Natural killer cell (primary cell): ENCODE measurements around the gene CDKN2AIPNL. TPM values are rescaled to one million over a fixed set of nuclear protein-coding genes. Genes with fewer than 3 reads are reported as not detected.
"Not testable (repeated sequence)": the region's sequence is repeated elsewhere in the genome, so short reads cannot be mapped to it uniquely, and the experiment has no call there.

Experiments used
- ATAC-seq, 3 donors: fragments of 150-1000 bp in 2 of 3; fragments of 200-7000 bp in 1 of 3; cut with Tn5 transposase; 1 replicate in 1 of 3; 2 replicates in 2 of 3; pipeline ENCODE4 v1.10.0; 2021; ENCODE audit warnings: mild to moderate bottlenecking in 2 of 3, moderate library complexity in 2 of 3
- DNase-seq, 2 donors: peaks; one replicate each; pipeline versions ENCODE4 v3.0.0 to v3.0.0-alpha.2; 2013 to 2021; ENCODE audit warnings: mixed read lengths in 1 of 2
- H3K27ac ChIP-seq: one replicate; pipeline ENCODE4 v1.5.1; 2013; ENCODE audit warnings: mild to moderate bottlenecking, low read length
- H3K27me3 ChIP-seq: one replicate; pipeline ENCODE4 v1.6.1; 2013; ENCODE audit warnings: low read length; ENCODE audit not compliant: control insufficient read depth, insufficient read depth
- H3K36me3 ChIP-seq: one replicate; pipeline ENCODE4 v1.6.1; 2013; ENCODE audit warnings: low read length; ENCODE audit not compliant: control insufficient read depth, insufficient read depth
- H3K4me1 ChIP-seq: one replicate; pipeline ENCODE4 v1.6.1; 2013; ENCODE audit warnings: low read length; ENCODE audit not compliant: control insufficient read depth, insufficient read depth
- H3K4me3 ChIP-seq: one replicate; pipeline ENCODE4 v1.5.1; 2013; ENCODE audit warnings: low read length
- H3K9me3 ChIP-seq: one replicate; pipeline ENCODE4 v1.6.1; 2013; ENCODE audit warnings: low read length; ENCODE audit not compliant: control insufficient read depth, insufficient read depth
- H3K27ac Mint-ChIP-seq, 2 donors: one replicate each; pipeline ENCODE4 v1.8.0; 2022; ENCODE audit warnings: mild to moderate bottlenecking in 2 of 2, mixed read lengths in 2 of 2, moderate library complexity in 1 of 2
- H3K27me3 Mint-ChIP-seq, 2 donors: one replicate each; pipeline ENCODE4 v1.8.0; 2022; ENCODE audit warnings: low read depth in 2 of 2, mixed read lengths in 2 of 2
- H3K36me3 Mint-ChIP-seq: one replicate; pipeline ENCODE4 v1.8.0; 2022; ENCODE audit warnings: mixed read lengths
- H3K4me1 Mint-ChIP-seq, 2 donors: one replicate each; pipeline ENCODE4 v1.8.0; 2022; ENCODE audit warnings: mixed read lengths in 2 of 2
- H3K4me3 Mint-ChIP-seq: one replicate; pipeline ENCODE4 v1.8.0; 2022; ENCODE audit warnings: mild to moderate bottlenecking, moderate library complexity, mixed read lengths
- H3K9me3 Mint-ChIP-seq, 2 donors: one replicate each; pipeline ENCODE4 v1.8.0; 2022; ENCODE audit warnings: mixed read lengths in 2 of 2
- WGBS: methylation state at CpG from one replicate; pipeline ENCODE4 v1.1.7; 2013; ENCODE audit warnings: missing lambda C conversion rate; ENCODE audit not compliant: insufficient coverage; 5-methylcytosine and 5-hydroxymethylcytosine counted together
- intact Hi-C: fragments of 100-400 bp; cut with micrococcal nuclease; formaldehyde crosslinking; loops from one replicate; pipeline ENCODE4 v1.14.2; 2022
- total RNA-seq, 4 donors: library from RNA; stranded (reverse); fragments of 120-200 nt in 1 of 4; gene quantifications; one replicate each; pipeline versions ENCODE4 v1.2.3 to v1.2.4, GENCODE V29; 2013 to 2022
- TF ChIP-seq, protein P1 (sequence below): fragments of 200-600 bp; IDR thresholded peaks from one replicate; pipeline ENCODE4 v1.8.0; 2022; ENCODE audit warnings: antibody characterized with exemption

CDKN2AIPNL gene
- total RNA-seq, 3 donors from 2014 or later (not counting 1 experiment from before 2014, with no cell fraction given): 12.3 to 15.5 (median 13.4) TPM

DNA sequence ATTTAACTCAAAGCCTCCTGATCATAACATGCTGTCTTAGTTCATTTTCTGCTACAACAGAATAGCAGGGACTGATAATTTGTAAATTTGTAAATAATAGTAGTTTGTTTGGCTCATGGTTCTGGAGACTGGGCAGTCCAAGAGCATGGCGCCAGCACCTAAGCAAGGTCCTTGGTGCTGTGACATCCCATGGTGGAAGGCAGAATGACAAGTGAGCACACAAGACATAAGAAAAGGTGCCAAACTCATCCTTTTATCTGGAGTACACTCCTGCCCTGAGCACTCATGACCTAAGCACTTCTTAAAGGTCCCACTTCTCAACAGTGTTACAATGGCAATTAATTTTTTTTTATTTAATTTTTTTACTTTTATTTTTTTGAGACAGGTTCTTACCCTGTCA, 24.2 kb downstream of the CDKN2AIPNL start:
- Mint-ChIP-seq H3K36me3 (peaks cover 12% of the 10 kb centered on the region), H3K4me3 (no peak overlapping the region), H3K4me1 (peaks cover 10 to 15% of the 10 kb centered on the region in 2 donors), H3K27ac (peak overlapping the region in 1 of 2 donors; percentile 64), H3K9me3 (no peaks in the 10 kb centered on the region), H3K27me3 (no peaks in the 10 kb centered on the region)
- Histone ChIP-seq H3K9me3 (no peaks in the 10 kb centered on the region), H3K36me3 (peaks cover 71% of the 10 kb centered on the region), H3K27ac (no peak overlapping the region), H3K4me3 (no peak overlapping the region), H3K4me1 (no peaks in the 10 kb centered on the region), H3K27me3 (no peaks in the 10 kb centered on the region)
- intact Hi-C loops: no loop called here
- ATAC-seq (peak in 1 of 3 donors; percentile 32), DNase-seq (no peak)
- TF ChIP-seq, protein P1, sequence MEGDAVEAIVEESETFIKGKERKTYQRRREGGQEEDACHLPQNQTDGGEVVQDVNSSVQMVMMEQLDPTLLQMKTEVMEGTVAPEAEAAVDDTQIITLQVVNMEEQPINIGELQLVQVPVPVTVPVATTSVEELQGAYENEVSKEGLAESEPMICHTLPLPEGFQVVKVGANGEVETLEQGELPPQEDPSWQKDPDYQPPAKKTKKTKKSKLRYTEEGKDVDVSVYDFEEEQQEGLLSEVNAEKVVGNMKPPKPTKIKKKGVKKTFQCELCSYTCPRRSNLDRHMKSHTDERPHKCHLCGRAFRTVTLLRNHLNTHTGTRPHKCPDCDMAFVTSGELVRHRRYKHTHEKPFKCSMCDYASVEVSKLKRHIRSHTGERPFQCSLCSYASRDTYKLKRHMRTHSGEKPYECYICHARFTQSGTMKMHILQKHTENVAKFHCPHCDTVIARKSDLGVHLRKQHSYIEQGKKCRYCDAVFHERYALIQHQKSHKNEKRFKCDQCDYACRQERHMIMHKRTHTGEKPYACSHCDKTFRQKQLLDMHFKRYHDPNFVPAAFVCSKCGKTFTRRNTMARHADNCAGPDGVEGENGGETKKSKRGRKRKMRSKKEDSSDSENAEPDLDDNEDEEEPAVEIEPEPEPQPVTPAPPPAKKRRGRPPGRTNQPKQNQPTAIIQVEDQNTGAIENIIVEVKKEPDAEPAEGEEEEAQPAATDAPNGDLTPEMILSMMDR: no peak
- 100% methylated on average over 1 of the region's 1 CpG for WGBS

DNA sequence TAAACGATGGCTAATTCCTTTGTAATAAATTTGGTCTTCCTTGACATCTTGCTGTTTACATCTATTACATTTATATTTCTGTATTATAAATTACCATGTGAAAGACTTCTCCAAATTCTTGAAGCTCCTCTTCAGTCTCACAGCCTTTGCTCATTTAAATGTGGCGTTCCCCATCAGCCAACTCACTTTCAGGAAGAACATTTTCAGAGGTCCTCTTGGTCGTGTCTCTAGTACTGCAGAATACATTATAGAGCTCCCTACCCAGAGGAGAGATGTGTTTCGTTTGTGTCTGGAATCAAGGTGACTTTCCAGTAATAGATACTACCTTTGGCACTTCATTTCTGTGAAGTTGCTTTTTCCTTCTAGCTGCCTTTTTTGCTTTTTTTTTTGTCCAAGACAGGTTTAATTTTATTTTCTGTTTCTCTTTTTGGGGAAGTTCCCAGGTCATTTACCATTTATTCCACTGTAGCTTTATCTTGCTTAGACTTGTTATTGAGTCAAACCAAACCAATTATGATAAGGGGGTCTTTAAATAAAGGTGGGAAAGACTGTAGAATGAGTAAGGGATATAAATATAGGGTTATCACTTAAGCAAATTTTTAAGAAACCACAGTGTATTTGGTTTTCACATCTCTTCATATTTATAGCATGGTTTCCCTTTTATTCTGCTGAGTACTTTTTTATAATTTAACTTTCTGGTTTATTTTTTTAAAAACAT, 27.5 kb downstream of the CDKN2AIPNL start:
- Histone ChIP-seq H3K27ac (no peak overlapping the region), H3K9me3 (no peaks in the 10 kb centered on the region), H3K36me3 (peaks cover 64% of the 10 kb centered on the region), H3K4me1 (peaks cover 3% of the 10 kb centered on the region), H3K4me3 (no peak overlapping the region), H3K27me3 (no peaks in the 10 kb centered on the region)
- peaks cover 6% of the 10 kb centered on the region for H3K36me3 Mint-ChIP-seq
- intact Hi-C loops: no loop called here
- 55% methylated on average over 2 of the region's 4 CpGs for WGBS
- DNase-seq (no peak), ATAC-seq (no peak)
- TF ChIP-seq, protein P1: no peak
- peaks cover 14 to 21% of the 10 kb centered on the region in 2 donors for H3K4me1 Mint-ChIP-seq
- no peaks in the 10 kb centered on the region for H3K9me3 Mint-ChIP-seq
- no peak overlapping the region for H3K4me3 Mint-ChIP-seq
- no peaks in the 10 kb centered on the region for H3K27me3 Mint-ChIP-seq
- peak overlapping the region; percentile 33 to 80 for H3K27ac Mint-ChIP-seq

DNA sequence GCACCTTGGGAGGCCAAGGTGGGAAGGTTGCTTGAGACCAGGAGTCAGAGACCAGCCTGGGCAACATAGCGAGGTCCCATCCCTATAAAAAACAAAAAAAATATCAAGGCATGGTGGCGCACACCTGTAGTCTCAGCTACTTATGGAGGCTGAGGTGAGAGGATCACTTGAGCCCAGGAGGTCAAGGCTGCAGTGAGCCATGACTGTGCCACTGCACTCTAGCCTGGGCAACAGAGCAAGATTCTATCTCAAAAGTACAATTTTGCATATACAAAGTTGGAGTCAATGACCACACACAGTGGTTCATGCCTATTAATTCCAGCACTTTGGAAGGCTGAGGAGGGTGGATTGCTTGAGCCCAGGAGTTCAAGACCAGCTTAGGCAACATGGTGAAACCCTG, 29.5 kb downstream of the CDKN2AIPNL start:
- H3K9me3 Mint-ChIP-seq, intact Hi-C loops, H3K9me3 ChIP-seq, H3K4me3 ChIP-seq, H3K4me3 Mint-ChIP-seq, H3K4me1 ChIP-seq, H3K36me3 Mint-ChIP-seq, H3K27me3 ChIP-seq, H3K27ac ChIP-seq, H3K27ac Mint-ChIP-seq, DNase-seq, H3K27me3 Mint-ChIP-seq: not testable (repeated sequence)
- 100% methylated on average over 2 of the region's 2 CpGs for WGBS
- H3K4me1 Mint-ChIP-seq: peaks cover 21 to 24% of the 10 kb centered on the region in 2 donors
- peaks cover 53% of the 10 kb centered on the region for H3K36me3 ChIP-seq
- ATAC-seq: peak in 1 of 3 donors; percentile 30

DNA sequence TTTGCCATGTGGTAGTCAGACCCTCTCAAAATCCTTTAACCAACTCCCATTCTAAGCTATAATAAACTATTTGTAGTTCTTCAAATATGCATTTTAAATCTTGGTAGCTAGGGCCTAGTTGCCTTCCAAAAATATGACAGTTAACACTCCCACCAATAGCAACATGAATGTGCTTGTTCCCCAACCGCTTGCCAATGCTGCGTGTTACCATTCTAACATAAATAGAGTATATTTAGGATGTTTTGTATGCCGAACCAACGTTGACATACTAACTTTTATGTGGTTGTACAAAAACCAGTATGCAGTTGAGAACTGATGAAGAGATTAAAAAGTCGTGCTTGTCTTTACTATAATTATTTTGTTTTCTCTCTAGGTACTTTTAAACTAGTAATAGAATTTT, 31.3 kb downstream of the CDKN2AIPNL start:
- ATAC-seq: no peak
- H3K4me1 Mint-ChIP-seq: peaks cover 27 to 31% of the 10 kb centered on the region in 2 donors

More for the DNA sequence above, 31.3 kb downstream of the CDKN2AIPNL start:
- Mint-ChIP-seq H3K4me3 (no peak overlapping the region), H3K36me3 (peaks cover 6% of the 10 kb centered on the region), H3K27ac (peak overlapping the region; percentile 34 to 57), H3K9me3 (no peaks in the 10 kb centered on the region), H3K27me3 (no peaks in the 10 kb centered on the region)
- peak in 1 of 2 donors; percentile 40 for DNase-seq
- intact Hi-C loops: loop anchor here (2.0 kb wide), 1 partner anchor 78 kb away; no protein-coding TSS in a partner anchor
- TF ChIP-seq, protein P1: no peak
- Histone ChIP-seq H3K9me3 (no peaks in the 10 kb centered on the region), H3K27ac (no peak overlapping the region), H3K4me3 (no peak overlapping the region), H3K4me1 (peaks cover 3% of the 10 kb centered on the region), H3K27me3 (no peaks in the 10 kb centered on the region), H3K36me3 (peaks cover 60% of the 10 kb centered on the region)
- no CpG with 5 or more reads among the region's 5 CpGs for WGBS
